Stimulated activated CD8-positive, alpha-beta memory T cell treated with anti-CD3 and anti-CD28 coated beads, Interleukin-4, amount 100 ng/mL, for 48 hours (primary cell): Measurements from ENCODE around the gene PFDN6.
"Not testable (repeated sequence)": the region's sequence is repeated elsewhere in the genome, so short reads cannot be mapped to it uniquely, and the experiment has no call there.

Experiments used
- DNase-seq: peaks from one replicate; pipeline ENCODE4 v3.0.0-alpha.2; 2020

PFDN6 gene

GRCh38 chr6:33273924-33274902, 15.2 kb upstream of the PFDN6 start:
- no peak for DNase-seq

DNA sequence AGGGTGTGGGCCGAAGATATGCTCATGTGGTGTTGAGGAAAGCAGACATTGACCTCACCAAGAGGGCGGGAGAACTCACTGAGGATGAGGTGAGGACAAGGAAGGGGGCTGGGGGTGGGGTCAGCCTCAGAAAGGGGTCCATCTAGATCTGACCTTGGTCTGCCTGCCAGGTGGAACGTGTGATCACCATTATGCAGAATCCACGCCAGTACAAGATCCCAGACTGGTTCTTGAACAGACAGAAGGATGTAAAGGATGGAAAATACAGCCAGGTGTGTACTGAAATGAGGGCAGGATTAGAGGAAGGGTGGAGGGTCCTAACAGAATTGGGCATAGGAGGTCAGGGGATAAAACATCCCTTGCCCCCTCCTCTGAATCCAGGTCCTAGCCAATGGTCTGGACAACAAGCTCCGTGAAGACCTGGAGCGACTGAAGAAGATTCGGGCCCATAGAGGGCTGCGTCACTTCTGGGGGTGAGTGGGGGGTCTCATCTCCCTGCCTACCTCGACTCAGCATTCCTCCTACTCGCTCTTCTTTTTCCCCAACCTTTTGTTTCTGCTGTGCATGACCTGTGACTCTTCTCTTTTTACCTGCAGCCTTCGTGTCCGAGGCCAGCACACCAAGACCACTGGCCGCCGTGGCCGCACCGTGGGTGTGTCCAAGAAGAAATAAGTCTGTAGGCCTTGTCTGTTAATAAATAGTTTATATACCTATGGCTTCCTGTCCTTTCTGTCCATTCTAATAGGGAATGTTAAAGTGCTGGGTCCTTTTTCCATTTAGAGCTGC, 13.4 kb upstream of the PFDN6 start:
- DNase-seq: not testable (repeated sequence)

- DNase-seq: no peak
These were observed 12.9 kb upstream of the PFDN6 start for GRCh38 chr6:33276581-33276863.

DNA sequence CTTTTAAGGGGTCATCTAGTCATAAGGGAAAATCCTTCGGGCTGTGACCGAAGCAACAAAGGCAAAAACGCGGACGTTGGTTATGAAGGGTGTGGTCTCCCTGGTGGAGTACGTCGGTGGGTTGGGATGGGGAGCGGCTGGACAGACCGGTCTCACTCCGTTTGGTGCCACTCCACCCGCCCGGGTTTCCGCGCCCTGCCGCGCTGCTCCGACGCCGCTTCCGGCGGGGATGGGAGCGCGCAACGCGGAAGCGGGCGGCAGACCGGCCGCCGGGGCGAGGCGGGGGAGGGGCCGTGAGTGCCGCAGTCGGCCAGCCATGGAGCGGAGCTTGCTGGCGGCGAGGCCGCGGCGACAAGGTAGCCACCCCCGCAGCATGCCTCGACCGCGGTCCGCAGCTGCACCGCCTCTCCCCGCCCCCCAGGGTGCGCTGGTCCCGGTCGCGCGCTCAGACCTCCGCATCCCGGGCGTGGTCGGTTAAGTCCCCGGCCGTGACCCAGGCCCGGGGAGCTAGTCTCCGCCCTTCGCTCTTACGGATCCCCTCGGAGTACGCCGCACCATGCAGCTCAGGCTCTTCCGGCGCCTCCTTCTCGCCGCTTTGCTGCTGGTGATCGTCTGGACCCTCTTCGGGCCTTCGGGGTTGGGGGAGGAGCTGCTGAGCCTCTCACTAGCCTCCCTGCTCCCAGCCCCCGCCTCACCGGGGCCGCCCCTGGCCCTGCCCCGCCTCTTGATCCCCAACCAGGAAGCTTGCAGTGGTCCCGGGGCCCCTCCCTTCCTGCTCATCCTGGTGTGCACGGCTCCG, 12.3 kb upstream of the PFDN6 start, which contains the start of gene B3GALT4:
Gene B3GALT4 (plus strand): TSS at position 260 of the 799 bp plus-strand sequence. CDS start 297 bp downstream, at position 557.
- DNase-seq: peak; percentile 87

DNA sequence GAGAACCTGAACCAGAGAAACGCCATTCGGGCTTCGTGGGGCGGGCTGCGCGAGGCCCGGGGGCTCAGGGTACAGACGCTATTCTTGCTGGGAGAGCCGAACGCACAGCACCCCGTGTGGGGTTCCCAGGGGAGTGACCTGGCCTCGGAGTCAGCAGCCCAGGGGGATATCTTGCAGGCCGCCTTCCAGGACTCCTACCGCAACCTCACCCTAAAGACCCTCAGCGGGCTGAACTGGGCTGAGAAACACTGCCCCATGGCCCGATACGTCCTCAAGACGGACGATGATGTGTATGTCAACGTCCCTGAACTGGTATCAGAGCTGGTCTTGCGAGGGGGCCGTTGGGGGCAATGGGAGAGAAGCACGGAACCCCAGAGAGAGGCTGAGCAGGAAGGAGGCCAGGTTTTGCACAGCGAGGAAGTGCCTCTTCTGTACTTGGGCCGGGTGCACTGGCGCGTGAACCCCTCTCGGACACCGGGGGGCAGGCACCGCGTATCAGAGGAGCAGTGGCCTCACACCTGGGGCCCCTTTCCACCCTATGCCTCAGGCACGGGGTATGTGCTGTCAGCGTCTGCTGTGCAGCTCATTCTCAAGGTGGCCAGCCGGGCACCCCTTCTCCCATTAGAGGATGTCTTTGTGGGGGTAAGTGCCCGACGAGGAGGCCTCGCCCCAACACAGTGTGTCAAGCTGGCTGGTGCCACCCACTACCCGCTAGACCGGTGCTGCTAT, 11.6 kb upstream of the PFDN6 start:
- DNase-seq: peak; percentile 54

DNA sequence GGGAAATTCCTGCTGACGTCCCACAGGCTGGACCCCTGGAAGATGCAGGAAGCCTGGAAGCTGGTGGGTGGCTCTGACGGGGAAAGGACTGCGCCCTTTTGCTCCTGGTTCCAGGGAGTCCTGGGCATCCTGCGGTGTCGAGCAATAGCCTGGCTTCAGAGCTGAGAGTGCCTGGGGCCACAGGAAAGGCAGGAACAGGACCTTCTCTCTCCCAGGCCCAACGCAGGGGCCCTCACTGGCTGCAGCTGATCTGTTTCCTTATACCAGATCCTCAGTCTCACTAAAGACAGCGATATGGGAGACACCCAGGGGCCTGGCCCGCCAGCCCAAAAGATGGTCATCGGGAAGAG, 11.0 kb upstream of the PFDN6 start:
- DNase-seq: no peak

GRCh38 chr6:33278810-33279209, 10.6 kb upstream of the PFDN6 start:
- no peak for DNase-seq

DNA sequence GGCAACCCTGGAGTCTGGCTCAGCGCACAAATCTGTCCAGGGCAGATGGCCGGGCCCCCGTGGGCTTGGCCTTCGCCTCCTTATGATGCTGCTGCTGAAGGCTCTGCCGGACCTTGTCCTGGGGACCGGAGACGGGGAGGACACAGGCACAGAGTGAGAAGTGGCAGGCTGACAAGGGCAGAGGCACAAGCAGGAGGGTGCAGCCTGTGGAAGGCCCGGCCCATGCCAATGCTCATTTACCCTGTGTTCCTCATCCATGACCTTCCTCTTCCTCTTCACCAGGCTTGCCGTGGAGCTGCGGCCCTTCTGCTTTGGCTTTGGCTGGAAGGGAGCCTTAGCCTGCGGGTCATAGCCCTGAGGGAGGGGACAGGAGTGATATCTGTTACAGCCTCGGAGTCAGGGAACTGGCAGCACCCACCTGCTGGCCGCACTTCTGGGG, 10.1 kb upstream of the PFDN6 start:
- no peak for DNase-seq

- DNase-seq: no peak
These were observed 9.4 kb upstream of the PFDN6 start for GRCh38 chr6:33279971-33280511.

DNA sequence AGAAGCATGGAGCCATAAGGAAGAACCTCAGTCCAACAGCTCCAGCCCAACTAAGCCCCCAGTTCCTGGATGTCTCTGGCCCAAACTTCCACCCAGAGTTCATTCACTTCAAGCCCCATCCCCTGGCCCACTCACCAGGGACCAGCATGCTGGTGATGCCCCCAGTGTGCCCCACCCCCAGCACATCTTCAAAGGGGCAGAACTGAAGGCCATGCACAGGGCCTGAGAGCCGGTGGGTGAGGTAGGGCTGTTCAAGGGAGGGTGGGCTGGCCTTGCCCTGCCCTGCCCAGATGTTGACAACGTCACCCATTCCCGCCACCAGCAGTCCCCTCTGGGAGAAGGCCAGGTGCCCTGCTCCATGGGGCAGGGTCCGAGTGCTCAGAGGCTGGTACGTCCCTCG, 8.9 kb upstream of the PFDN6 start:
- no peak for DNase-seq

GRCh38 chr6:33285214-33285613, 4.2 kb upstream of the PFDN6 start:
- DNase-seq: not testable (repeated sequence)

DNA sequence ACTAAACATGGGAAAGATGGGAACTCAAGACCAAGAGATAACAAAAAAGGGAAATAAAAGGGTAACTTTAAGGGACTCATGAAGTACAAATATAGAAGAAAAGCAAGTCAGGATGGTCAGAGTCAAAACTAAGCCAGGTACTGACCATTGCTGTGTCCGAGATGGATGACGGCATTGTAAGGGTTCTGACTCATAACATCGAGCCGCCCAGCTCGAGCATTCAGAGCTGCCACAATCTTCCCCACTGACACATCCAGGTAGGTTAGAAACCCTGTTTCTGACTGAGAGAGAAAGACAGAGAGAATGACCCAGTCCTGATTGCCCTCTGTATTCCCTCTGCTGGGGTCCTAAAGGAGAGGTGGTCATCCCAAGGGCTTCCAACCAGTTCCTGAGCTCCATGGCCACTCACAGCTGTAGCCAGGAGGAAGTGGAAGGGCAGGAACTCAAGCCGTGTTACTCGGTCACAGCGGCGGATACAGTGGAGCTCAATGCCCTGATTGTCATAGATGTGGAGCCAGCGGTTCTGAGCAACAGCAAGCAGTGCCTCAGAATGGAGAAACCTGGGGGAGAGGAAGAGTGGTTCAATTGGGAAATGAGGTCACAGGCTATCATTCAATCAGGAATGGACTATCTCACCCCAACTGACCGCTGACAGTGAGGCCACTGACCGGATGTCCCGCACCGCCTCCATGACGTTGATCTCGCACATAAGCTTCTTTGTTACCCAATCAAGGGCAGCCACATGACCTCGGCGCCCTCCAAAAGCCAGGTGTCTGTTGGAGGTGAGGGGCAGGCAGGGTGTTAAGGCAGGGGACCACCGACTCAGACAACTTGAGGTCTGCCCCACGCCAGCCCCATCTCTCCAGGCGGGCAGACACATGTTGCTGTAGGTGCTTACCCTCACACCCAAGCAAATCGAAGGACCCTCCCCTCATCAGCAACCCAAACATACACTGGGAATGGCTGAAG, 2.2 kb upstream of the PFDN6 start:
- DNase-seq: no peak

DNA sequence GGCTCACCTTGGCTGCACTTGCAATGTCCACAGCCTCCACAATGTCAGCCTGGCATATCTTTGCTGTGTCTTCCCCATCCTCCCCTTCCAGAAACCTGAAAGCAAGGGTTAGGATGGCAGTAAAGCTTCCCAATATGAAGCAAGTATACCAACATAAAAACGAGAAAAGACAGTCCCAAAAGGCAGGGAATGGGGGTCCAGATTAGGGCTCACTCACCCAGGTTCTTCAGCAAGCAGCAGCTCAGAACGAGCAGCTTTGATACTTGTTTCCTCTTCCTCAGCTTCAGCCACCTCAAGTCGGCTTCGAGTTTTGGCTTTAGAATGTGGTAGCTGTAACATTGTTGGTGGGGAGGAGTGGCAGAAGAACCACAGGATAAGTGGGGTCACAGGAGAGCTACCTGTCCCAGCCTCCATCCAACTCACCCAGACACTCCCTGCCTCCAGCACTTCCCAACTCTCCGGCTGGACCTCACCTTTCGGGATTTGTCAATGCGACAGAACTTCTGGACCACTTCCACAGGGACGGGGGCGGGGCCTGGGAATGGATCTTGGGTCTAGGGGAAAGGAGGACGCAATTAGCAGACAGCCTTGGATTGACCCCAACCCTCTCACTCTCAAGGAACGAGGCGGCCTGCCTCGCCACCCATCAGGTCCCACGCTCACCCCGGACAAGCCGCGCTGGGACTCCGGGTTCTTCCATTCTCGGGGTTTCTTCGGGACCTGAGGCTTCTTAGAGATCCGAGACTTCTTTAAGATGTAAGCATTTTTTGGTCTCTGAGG, 1.1 kb upstream of the PFDN6 start:
- DNase-seq: no peak

DNA sequence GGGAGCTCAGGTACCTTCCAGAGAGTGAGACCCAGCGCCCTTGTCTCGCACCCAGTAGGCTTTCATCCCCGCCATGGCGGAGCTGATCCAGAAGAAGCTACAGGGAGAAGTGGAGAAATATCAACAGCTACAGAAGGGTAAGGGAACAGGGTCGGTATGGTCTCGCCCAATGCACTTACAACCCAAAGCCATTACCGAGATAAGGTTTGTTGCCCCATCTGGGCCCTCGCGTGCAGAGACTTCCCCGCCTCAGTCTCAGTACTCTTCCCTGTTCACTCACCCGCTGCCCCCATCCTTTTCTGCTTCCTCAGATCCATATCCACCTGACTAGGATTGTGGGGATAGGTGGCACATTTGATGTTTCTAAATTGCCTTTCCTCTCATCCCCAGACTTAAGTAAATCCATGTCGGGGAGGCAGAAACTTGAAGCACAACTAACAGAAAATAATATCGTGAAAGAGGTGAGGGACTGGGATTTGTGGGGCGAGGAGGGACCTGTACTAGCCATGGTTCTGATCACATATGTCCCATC, 449 bp downstream of the PFDN6 start:
- no peak for DNase-seq

DNA sequence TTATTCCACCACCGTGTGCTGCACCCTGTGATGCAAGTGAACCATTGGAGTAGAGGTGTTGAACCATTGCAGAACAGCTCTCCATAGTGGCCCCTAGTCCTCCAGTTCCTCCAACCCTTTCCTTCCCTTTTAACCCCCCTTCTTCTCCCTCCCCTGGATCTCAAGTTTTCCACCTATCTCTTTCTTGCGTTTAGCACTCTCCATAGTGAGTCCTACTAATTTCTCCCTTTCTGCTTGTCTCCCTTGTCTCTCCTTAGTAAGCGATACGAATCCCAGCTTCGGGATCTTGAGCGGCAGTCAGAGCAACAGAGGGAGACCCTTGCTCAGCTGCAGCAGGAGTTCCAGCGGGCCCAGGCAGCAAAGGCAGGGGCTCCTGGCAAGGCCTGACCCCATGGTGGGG, 1.1 kb downstream of the PFDN6 start:
- DNase-seq: no peak

DNA sequence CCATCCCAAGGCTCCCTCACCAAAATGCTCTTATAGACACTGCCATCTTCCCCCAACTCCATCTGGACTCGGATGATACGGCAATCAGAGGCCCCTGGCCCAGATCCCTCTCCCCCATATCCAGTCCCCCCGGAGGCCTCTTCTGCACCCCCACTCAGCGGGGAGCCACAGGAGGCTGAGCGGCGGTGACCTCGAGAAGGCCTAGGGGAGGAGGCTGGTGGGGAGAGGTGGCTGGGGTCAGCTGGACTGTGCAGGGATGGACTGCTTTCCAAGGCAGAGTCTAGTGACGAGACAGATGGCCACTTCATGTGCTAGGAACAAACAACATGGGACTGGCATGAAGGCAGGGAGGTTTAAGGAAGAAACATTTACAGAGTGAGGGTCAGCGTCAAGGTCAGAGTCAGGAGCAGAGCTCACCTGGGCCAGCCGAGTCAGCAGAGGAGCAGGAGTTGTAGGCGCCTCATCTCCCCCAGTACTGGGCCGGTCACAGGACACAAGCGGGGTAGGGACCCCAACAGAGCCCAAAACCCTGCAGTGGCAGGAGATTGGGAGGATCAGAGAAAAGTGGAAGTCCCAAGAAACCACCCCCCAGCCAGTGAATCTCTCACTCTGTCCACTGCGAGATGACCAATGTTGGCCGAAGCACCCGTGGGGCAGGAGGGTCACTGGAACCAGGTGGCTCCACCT, 3.7 kb downstream of the PFDN6 start:
- no peak for DNase-seq

- no peak for DNase-seq
These were observed 4.9 kb downstream of the PFDN6 start for GRCh38 chr6:33294086-33294823.

- no peak for DNase-seq
These were observed 6.4 kb downstream of the PFDN6 start for GRCh38 chr6:33295621-33296369.
